H1 (cell line): Measurements from ENCODE around the gene RPTOR. TPM values are rescaled to one million over a fixed set of nuclear protein-coding genes. Genes with fewer than 3 reads are reported as not detected.

Source experiments
- KDM1A ChIP-seq: fragments of 200-600, 300-600 bp; sonication (generic); IDR thresholded peaks from 2 replicates; pipeline ENCODE4 v1.7.1; 2016; ENCODE audit warnings: mild to moderate bottlenecking, low read length, borderline replicate concordance
- KDM4A ChIP-seq: IDR thresholded peaks from one replicate; pipeline ENCODE4 v1.7.1; 2012; ENCODE audit warnings: low read depth, mild to moderate bottlenecking, moderate library complexity, low read length, inconsistent platforms; ENCODE audit not compliant: severe bottlenecking
- POLR2AphosphoS5 ChIP-seq: IDR thresholded peaks from 2 replicates; pipeline ENCODE4 v1.6.1; 2011; ENCODE audit warnings: low read depth, low read length
- SP1 ChIP-seq: IDR thresholded peaks from 2 replicates; pipeline ENCODE4 v1.6.1; 2011; ENCODE audit warnings: low read depth, low read length
- TAF7 ChIP-seq: optimal IDR thresholded peaks from 2 replicates; pipeline ENCODE3; 2011; ENCODE audit warnings: low read depth, mild to moderate bottlenecking, inconsistent platforms, low read length, moderate library complexity, borderline replicate concordance
- ZNF274 ChIP-seq: IDR thresholded peaks from 2 replicates; pipeline ENCODE4 v1.7.0; 2012; ENCODE audit warnings: low read length, borderline replicate concordance; ENCODE audit errors: extremely low read depth
- polyA plus RNA-seq, 7 experiments: library from polyadenylated mRNA; depleted of rRNA in 3 of 7; stranded (reverse) in 5 of 7; unstranded in 2 of 7; fragments of >200 nt in 5 of 7; fragments of 200-250 nt in 2 of 7; gene quantifications; 1 replicate in 5 of 7; 2 replicates in 1 of 7; 4 replicates in 1 of 7; pipeline versions ENCODE4 v1.2.1 to v1.2.3, GENCODE V29; 2011 to 2013; ENCODE audit warnings: missing spikeins in 2 of 7, mixed read lengths in 2 of 7
- total RNA-seq: library from RNA; stranded (reverse); fragmentation: NEBNext Ultra II Directional; extraction: Animal tissue kit (Norgen Biotek cat#: 25700); gene quantifications from 2 replicates; pipeline ENCODE4 v1.2.1, GENCODE V29; 2021

The RPTOR gene
- total and polyA plus RNA-seq, 2 of the 8 experiments (the other 6 are each of a cell fraction or from before 2014, with no cell fraction given) = 6.9 to 28.7 TPM

- TF ChIP-seq KDM1A (no peak), ZNF274 (no peak), KDM4A (no peak), SP1 (no peak), TAF7 (no peak), POLR2AphosphoS5 (no peak)
Measured at GRCh38 chr17:80826346-80826954, 281.8 kb downstream of the RPTOR start (continued).
